ENCODE measurements around the gene MYMX. TPM values are rescaled to one million over a fixed set of nuclear protein-coding genes. Genes with fewer than 3 reads are reported as not detected.

Gene MYMX
- polyA plus RNA-seq, 2 of the 4 experiments (the other 2 are of a cell fraction), result not detected

DNA sequence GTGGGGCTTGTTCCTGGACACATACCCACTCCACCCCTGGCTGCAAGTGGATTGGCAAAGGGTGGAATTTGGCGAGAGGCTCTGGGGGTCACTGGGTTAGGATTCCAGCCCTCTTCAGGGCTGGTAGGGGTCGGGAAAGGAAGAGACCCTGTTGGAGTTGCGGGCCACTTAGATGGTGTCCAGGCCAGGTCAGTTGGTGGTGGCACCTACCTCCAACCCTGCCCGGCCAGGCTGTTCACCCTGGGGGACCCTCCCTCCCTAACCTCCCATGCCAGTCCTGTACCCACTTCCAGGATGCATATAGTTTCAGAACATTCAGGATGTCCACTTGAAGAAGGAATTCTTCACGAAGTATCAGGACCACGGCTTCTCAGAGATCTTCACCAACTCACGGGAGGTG lies 37.1 kb upstream of the MYMX start:
- TF ChIP-seq MAFK (IDR thresholded peaks at IDR 0.05; ENCODE audit: partially characterized antibody) (no peak), RNF2 (IDR thresholded peaks at IDR 0.05; ENCODE audit: borderline replicate concordance, low read depth) (no peak), POLR2A (IDR thresholded peaks at IDR 0.05; ENCODE audit: low read length) (no peak), MYC (IDR thresholded peaks at IDR 0.05; ENCODE audit: borderline replicate concordance, low read length) (no peak), POLR2AphosphoS2 (conservative IDR thresholded peaks at IDR 0.05; ENCODE audit: low read length) (no peak), RCOR1 (IDR thresholded peaks at IDR 0.05; ENCODE audit: low read depth, low read length) (no peak), CHD2 (IDR thresholded peaks at IDR 0.05; ENCODE audit: low read length, partially characterized antibody) (no peak), EP300 (IDR thresholded peaks at IDR 0.05) (no peak), ZC3H11A (IDR thresholded peaks at IDR 0.05) (no peak), HOXA7 (CRISPR knock-in tag; IDR thresholded peaks at IDR 0.05) (no peak), TFCP2L1 (CRISPR knock-in tag; IDR thresholded peaks at IDR 0.05) (no peak), RARB (CRISPR knock-in tag; IDR thresholded peaks at IDR 0.05) (no peak), SMC3 (IDR thresholded peaks at IDR 0.05) (no peak), JUNB (IDR thresholded peaks at IDR 0.05) (no peak), HDAC2 (IDR thresholded peaks at IDR 0.05) (no peak), ZFP36 (IDR thresholded peaks at IDR 0.05; ENCODE audit: borderline replicate concordance, partially characterized antibody) (no peak)
- TF ChIP-seq, protein P1, sequence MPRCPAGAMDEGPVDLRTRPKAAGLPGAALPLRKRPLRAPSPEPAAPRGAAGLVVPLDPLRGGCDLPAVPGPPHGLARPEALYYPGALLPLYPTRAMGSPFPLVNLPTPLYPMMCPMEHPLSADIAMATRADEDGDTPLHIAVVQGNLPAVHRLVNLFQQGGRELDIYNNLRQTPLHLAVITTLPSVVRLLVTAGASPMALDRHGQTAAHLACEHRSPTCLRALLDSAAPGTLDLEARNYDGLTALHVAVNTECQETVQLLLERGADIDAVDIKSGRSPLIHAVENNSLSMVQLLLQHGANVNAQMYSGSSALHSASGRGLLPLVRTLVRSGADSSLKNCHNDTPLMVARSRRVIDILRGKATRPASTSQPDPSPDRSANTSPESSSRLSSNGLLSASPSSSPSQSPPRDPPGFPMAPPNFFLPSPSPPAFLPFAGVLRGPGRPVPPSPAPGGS (IDR thresholded peaks at IDR 0.05), result no peak
- TF ChIP-seq, protein P2, sequence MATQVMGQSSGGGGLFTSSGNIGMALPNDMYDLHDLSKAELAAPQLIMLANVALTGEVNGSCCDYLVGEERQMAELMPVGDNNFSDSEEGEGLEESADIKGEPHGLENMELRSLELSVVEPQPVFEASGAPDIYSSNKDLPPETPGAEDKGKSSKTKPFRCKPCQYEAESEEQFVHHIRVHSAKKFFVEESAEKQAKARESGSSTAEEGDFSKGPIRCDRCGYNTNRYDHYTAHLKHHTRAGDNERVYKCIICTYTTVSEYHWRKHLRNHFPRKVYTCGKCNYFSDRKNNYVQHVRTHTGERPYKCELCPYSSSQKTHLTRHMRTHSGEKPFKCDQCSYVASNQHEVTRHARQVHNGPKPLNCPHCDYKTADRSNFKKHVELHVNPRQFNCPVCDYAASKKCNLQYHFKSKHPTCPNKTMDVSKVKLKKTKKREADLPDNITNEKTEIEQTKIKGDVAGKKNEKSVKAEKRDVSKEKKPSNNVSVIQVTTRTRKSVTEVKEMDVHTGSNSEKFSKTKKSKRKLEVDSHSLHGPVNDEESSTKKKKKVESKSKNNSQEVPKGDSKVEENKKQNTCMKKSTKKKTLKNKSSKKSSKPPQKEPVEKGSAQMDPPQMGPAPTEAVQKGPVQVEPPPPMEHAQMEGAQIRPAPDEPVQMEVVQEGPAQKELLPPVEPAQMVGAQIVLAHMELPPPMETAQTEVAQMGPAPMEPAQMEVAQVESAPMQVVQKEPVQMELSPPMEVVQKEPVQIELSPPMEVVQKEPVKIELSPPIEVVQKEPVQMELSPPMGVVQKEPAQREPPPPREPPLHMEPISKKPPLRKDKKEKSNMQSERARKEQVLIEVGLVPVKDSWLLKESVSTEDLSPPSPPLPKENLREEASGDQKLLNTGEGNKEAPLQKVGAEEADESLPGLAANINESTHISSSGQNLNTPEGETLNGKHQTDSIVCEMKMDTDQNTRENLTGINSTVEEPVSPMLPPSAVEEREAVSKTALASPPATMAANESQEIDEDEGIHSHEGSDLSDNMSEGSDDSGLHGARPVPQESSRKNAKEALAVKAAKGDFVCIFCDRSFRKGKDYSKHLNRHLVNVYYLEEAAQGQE (IDR thresholded peaks at IDR 0.05), result no peak
- TF ChIP-seq, protein P3, sequence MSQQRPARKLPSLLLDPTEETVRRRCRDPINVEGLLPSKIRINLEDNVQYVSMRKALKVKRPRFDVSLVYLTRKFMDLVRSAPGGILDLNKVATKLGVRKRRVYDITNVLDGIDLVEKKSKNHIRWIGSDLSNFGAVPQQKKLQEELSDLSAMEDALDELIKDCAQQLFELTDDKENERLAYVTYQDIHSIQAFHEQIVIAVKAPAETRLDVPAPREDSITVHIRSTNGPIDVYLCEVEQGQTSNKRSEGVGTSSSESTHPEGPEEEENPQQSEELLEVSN (IDR thresholded peaks at IDR 0.05; ENCODE audit: borderline replicate concordance, low read depth), result no peak
- DNase-seq (ENCODE audit: low read depth in 1 of 2, low spot score in 1 of 2), result no peak
- ChIA-PET CTCF (interaction anchor here (1.0 to 1.4 kb wide), 2 partner anchors 27 to 55 kb away, joined by 3 to 7 read pairs; no protein-coding TSS in a partner anchor), POLR2A (interaction anchor here (1.3 kb wide), 1 partner anchor 67 kb away, joined by 3 read pairs; the partner anchor contains the start of gene HSP90AB1)
- no peak overlapping the region for H3K4me3 ChIP-seq
- H3K27ac ChIP-seq, result no peak overlapping the region
- H3K4me1 ChIP-seq, result 0 out of 3 replicates have a peak, but pooled peaks cover 5% of the 10 kb centered on the region
- FAIRE-seq, result no peak
- no peaks in the 10 kb centered on the region for H3K9me3 ChIP-seq
- ATAC-seq, result no peak; a peak in 1 of 6 replicates
- no peak overlapping the region for H3K4me2 ChIP-seq
- WGBS (ENCODE audit: missing lambda C conversion rate), result 87% methylated on average over 7 of the region's 7 CpGs

DNA sequence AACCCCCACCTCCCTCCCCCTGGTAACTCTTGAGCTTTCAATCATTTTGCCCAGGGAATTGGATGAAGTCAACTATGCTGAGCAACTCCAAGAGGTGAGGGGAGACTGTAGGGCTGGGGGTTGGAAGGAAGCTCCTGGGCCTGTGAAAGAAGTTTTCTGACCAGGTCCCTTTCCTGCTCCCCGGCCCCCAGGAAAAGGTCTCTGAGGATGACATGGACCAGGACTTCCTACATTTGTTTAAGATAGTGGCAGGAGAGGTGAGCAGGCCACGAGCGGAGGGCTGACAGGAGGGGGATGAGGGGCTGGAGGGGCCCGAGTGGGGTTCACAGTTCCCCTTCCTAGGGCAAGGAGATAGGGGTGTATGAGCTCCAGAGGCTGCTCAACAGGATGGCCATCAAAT lies 36.3 kb upstream of the MYMX start:
- DNase-seq (ENCODE audit: low read depth in 1 of 2, low spot score in 1 of 2), result no peak
- Histone ChIP-seq H3K4me1 (0 out of 3 replicates have a peak, but pooled peaks cover 5% of the 10 kb centered on the region), H3K4me2 (no peak overlapping the region), H3K4me3 (no peak overlapping the region), H3K27ac (no peak overlapping the region), H3K9me3 (no peaks in the 10 kb centered on the region)
- ChIA-PET CTCF (interaction anchor here (1.0 to 1.6 kb wide), 3 partner anchors 8 to 54 kb away, joined by 3 to 7 read pairs (median 7); no protein-coding TSS in a partner anchor), POLR2A (interaction anchor here (1.3 kb wide), 1 partner anchor 66 kb away, joined by 3 read pairs; the partner anchor contains the start of gene HSP90AB1)
- WGBS (ENCODE audit: missing lambda C conversion rate), result 92% methylated on average over 4 of the region's 4 CpGs
- FAIRE-seq, result no peak
- no peak for ATAC-seq
- TF ChIP-seq MAZ (IDR thresholded peaks at IDR 0.05; ENCODE audit: borderline replicate concordance, low read depth, low read length) (no peak), BHLHE40 (IDR thresholded peaks at IDR 0.05; ENCODE audit: low read depth, low read length) (no peak), POLR2AphosphoS2 (conservative IDR thresholded peaks at IDR 0.05; ENCODE audit: low read length) (no peak), ZC3H11A (IDR thresholded peaks at IDR 0.05) (no peak), CHD4 (IDR thresholded peaks at IDR 0.05; ENCODE audit: borderline replicate concordance) (no peak), HOXB5 (CRISPR knock-in tag; IDR thresholded peaks at IDR 0.05) (no peak)
- TF ChIP-seq, protein P4, sequence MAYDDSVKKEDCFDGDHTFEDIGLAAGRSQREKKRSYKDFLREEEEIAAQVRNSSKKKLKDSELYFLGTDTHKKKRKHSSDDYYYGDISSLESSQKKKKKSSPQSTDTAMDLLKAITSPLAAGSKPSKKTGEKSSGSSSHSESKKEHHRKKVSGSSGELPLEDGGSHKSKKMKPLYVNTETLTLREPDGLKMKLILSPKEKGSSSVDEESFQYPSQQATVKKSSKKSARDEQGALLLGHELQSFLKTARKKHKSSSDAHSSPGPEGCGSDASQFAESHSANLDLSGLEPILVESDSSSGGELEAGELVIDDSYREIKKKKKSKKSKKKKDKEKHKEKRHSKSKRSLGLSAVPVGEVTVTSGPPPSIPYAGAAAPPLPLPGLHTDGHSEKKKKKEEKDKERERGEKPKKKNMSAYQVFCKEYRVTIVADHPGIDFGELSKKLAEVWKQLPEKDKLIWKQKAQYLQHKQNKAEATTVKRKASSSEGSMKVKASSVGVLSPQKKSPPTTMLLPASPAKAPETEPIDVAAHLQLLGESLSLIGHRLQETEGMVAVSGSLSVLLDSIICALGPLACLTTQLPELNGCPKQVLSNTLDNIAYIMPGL (CRISPR knock-in tag; IDR thresholded peaks at IDR 0.05; ENCODE audit: borderline replicate concordance), result no peak
- TF ChIP-seq, protein P5, sequence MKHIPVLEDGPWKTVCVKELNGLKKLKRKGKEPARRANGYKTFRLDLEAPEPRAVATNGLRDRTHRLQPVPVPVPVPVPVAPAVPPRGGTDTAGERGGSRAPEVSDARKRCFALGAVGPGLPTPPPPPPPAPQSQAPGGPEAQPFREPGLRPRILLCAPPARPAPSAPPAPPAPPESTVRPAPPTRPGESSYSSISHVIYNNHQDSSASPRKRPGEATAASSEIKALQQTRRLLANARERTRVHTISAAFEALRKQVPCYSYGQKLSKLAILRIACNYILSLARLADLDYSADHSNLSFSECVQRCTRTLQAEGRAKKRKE (CRISPR knock-in tag; IDR thresholded peaks at IDR 0.05; ENCODE audit: low read depth), result no peak

Measured in A549 (cell line).